GM12873 (cell line): ENCODE results near the gene FLRT2.

ENCODE experiments used
- CTCF ChIP-seq: IDR thresholded peaks from 2 replicates; pipeline ENCODE4 v1.5.1; 2012; ENCODE audit warnings: low read depth, mild to moderate bottlenecking, moderate library complexity, low read length, control low read depth; ENCODE audit not compliant: insufficient read depth; ENCODE audit errors: missing control alignments

Gene FLRT2

GRCh38 chr14:85535991-85536832 lies 6.3 kb downstream of the FLRT2 start:
- no peak for TF ChIP-seq CTCF

- no peak for TF ChIP-seq CTCF
Measured at GRCh38 chr14:85536833-85537190, 6.9 kb downstream of the FLRT2 start.

- no peak for TF ChIP-seq CTCF
Measured at GRCh38 chr14:85537526-85537925, 7.6 kb downstream of the FLRT2 start.

GRCh38 chr14:85538636-85539035 lies 8.7 kb downstream of the FLRT2 start:
- no peak for TF ChIP-seq CTCF

GRCh38 chr14:85539510-85539909 lies 9.6 kb downstream of the FLRT2 start:
- TF ChIP-seq CTCF: no peak

- TF ChIP-seq CTCF: no peak
Measured at GRCh38 chr14:85542623-85543022, 12.7 kb downstream of the FLRT2 start.

GRCh38 chr14:85545738-85546137 lies 15.8 kb downstream of the FLRT2 start:
- no peak for TF ChIP-seq CTCF
